Activated T-cell treated with anti-CD3 and anti-CD28 coated beads, Interleukin-2, amount 50 U/mL, for 24 hours (primary cell): ENCODE data around the gene TOP2A.

Experiments used
- DNase-seq: peaks from one replicate; pipeline ENCODE4 v3.0.0-alpha.2; 2020
- H3K27ac Mint-ChIP-seq: 2 replicates; pipeline ENCODE4 v1.8.0; 2020; ENCODE audit warnings: mild to moderate bottlenecking, mixed read lengths
- H3K27me3 Mint-ChIP-seq: 2 replicates; pipeline ENCODE4 v1.8.0; 2020; ENCODE audit warnings: mixed read lengths
- H3K36me3 Mint-ChIP-seq: 2 replicates; pipeline ENCODE4 v1.8.0; 2020; ENCODE audit warnings: low read depth, mixed read lengths
- H3K4me1 Mint-ChIP-seq: 2 replicates; pipeline ENCODE4 v1.8.0; 2020; ENCODE audit warnings: low read depth, mixed read lengths
- H3K4me3 Mint-ChIP-seq: 2 replicates; pipeline ENCODE4 v1.8.0; 2020; ENCODE audit warnings: mild to moderate bottlenecking, moderate library complexity, mixed read lengths
- H3K9me3 Mint-ChIP-seq: 2 replicates; pipeline ENCODE4 v1.8.0; 2020; ENCODE audit warnings: mixed read lengths

Gene TOP2A

GRCh38 chr17:40355123-40355803, 62.4 kb downstream of the TOP2A start:
- H3K36me3 Mint-ChIP-seq: peaks cover 53% of the 10 kb centered on the region

DNA sequence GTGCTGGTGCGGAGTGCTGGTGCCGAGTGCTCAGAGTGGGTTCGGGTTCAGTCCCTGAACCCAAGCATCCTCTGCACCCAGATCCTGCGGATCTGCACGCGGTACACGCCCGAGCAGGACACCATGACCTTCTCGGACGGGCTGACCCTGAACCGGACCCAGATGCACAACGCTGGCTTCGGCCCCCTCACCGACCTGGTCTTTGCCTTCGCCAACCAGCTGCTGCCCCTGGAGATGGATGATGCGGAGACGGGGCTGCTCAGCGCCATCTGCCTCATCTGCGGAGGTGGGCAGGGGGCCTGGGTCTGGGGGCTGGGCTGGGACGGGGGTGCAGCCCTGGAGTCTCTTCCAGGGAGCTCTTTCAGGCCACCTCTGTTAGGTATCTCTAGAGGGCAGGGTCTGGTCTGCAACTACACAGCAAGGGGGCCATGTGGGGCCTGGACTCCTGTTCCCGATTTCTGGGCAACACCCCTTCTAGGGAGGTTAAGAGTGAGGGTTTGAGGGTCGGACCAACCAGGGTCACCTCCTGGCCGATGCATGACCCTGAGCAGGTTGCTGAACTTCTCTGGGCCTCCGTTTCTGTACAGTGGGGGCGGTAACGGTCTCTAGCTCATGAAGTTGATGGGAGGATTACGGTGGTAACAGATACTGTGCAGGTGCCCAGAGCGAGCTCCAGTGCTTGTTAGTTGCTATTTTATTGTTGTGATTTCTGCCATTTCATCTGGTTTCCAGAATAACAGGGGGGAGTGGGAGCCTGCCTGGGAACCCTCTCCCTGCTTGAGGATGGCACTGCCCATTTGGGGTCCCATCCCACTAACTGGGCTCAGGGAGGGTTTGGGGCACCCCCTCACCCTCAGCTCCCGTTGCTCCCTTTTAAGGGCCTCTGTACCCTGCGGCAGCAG, 63.2 kb downstream of the TOP2A start:
- peaks cover 33% of the 10 kb centered on the region for H3K4me1 Mint-ChIP-seq
- peaks cover 61% of the 10 kb centered on the region for H3K36me3 Mint-ChIP-seq
- H3K27ac Mint-ChIP-seq: peak overlapping the region; percentile 47
- no peaks in the 10 kb centered on the region for H3K9me3 Mint-ChIP-seq
- no peaks in the 10 kb centered on the region for H3K27me3 Mint-ChIP-seq
- DNase-seq: no peak
- no peak overlapping the region for H3K4me3 Mint-ChIP-seq

More at GRCh38 chr17:40355123-40355803, 62.4 kb downstream of the TOP2A start:
- H3K9me3 Mint-ChIP-seq: no peaks in the 10 kb centered on the region
- DNase-seq: peak; percentile 91
- H3K27ac Mint-ChIP-seq: no peak overlapping the region
- no peak overlapping the region for H3K4me3 Mint-ChIP-seq
- H3K27me3 Mint-ChIP-seq: no peaks in the 10 kb centered on the region
- peaks cover 29% of the 10 kb centered on the region for H3K4me1 Mint-ChIP-seq

DNA sequence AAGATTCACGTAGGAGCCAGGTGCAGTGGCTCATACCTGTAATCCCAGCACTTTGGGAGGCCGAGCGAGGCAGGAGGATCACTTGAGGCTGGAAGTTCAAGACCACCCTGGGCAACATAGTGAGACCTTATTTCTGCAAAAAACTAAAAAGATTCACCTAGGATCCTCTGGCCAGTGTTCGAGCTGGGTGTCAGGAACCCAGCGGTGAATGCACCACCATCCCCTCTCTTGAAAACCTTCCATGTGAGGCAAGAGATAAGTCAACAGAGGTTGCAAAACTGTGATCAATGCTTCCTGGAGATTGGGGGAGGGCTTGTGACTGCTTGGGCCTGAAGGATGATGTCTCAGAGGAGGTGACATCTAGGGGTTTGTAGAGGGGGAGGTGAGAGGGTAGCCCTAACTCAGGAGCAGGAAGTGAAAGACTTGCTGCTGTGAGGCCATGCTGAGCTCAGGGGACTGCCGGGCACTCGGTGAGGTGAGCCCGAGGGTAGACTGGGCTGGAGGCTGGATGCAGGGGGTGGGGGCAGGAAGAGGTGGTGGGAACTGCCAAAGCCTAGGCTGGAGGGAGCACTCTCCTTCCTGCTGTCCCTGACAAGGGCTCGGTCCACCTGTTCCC, 64.8 kb downstream of the TOP2A start:
- peaks cover 38% of the 10 kb centered on the region for H3K4me1 Mint-ChIP-seq
- peak overlapping the region; percentile 75 for H3K27ac Mint-ChIP-seq
- H3K36me3 Mint-ChIP-seq: peaks cover 70% of the 10 kb centered on the region
- no peaks in the 10 kb centered on the region for H3K27me3 Mint-ChIP-seq
- no peak overlapping the region for H3K4me3 Mint-ChIP-seq
- DNase-seq: no peak
- no peaks in the 10 kb centered on the region for H3K9me3 Mint-ChIP-seq

DNA sequence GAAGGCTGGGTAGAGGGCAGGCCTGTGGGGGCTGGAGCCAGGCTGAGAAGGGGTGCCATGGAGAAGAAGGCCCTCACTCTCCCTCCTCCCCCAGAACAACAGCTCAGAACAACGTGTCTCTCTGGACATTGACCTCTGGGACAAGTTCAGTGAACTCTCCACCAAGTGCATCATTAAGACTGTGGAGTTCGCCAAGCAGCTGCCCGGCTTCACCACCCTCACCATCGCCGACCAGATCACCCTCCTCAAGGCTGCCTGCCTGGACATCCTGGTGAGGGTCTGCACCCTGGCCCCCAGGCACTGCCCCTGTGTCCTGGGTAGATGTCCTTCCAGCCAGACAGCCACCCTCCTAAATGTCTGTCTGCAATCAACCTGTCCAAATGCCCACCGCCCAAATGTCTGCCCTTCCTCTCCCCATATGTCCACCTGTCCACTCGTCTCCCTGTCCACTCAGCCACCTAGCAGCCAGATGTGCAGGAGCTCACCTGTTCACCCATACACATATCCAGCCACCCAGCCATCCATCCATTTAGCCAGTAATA, 65.4 kb downstream of the TOP2A start:
- Mint-ChIP-seq H3K27me3 (no peaks in the 10 kb centered on the region), H3K4me1 (peaks cover 43% of the 10 kb centered on the region), H3K4me3 (no peak overlapping the region), H3K36me3 (peaks cover 69% of the 10 kb centered on the region), H3K9me3 (no peaks in the 10 kb centered on the region), H3K27ac (peak overlapping the region; percentile 75)
- no peak for DNase-seq

DNA sequence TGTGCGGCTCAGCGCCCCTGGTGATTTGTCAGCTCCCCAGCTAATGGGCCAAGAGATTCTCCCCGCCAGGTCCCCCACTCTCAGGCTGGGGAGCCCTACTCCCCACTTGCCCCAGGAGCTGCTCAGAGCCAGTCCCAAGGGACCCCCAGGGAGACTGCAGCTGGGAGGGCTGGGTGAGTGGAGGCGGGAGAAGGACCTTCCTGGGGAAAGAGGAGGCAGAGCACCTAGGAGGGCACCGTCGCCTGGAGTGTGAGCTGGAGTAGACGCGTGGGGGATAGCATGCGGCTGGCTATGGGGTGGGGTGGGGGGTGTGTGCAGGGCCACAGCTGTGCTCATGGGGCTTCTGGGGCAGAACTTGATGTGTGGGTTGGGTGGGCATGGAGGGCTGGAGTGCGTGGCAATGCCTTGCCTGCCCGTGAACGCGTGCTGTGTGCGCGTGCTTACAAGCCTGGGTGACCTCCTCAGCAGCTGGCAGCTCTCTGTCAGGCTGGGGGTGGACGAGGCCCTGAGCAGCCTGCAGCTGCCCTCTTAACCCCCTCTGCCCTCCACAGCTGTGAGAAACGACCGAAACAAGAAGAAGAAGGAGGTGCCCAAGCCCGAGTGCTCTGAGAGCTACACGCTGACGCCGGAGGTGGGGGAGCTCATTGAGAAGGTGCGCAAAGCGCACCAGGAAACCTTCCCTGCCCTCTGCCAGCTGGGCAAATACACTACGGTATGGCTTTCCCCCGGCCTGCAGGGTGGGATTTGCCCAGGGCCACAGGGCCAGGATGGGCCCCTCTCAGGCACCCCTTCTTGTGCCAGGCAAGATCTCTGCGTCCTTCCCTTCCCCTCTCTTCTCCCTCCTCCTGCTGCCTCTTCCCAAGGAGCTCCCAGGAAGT, 66.1 kb downstream of the TOP2A start:
- Mint-ChIP-seq H3K9me3 (no peaks in the 10 kb centered on the region), H3K27ac (no peak overlapping the region), H3K4me1 (peaks cover 50% of the 10 kb centered on the region), H3K36me3 (peaks cover 67% of the 10 kb centered on the region), H3K4me3 (no peak overlapping the region), H3K27me3 (no peaks in the 10 kb centered on the region)
- no peak for DNase-seq

- H3K36me3 Mint-ChIP-seq: peaks cover 64% of the 10 kb centered on the region
- no peak overlapping the region for H3K27ac Mint-ChIP-seq
- no peaks in the 10 kb centered on the region for H3K27me3 Mint-ChIP-seq
- H3K4me1 Mint-ChIP-seq: peaks cover 56% of the 10 kb centered on the region
- no peak overlapping the region for H3K4me3 Mint-ChIP-seq
- no peaks in the 10 kb centered on the region for H3K9me3 Mint-ChIP-seq
- DNase-seq: no peak
Observed at GRCh38 chr17:40350689-40351358, 66.9 kb downstream of the TOP2A start.

DNA sequence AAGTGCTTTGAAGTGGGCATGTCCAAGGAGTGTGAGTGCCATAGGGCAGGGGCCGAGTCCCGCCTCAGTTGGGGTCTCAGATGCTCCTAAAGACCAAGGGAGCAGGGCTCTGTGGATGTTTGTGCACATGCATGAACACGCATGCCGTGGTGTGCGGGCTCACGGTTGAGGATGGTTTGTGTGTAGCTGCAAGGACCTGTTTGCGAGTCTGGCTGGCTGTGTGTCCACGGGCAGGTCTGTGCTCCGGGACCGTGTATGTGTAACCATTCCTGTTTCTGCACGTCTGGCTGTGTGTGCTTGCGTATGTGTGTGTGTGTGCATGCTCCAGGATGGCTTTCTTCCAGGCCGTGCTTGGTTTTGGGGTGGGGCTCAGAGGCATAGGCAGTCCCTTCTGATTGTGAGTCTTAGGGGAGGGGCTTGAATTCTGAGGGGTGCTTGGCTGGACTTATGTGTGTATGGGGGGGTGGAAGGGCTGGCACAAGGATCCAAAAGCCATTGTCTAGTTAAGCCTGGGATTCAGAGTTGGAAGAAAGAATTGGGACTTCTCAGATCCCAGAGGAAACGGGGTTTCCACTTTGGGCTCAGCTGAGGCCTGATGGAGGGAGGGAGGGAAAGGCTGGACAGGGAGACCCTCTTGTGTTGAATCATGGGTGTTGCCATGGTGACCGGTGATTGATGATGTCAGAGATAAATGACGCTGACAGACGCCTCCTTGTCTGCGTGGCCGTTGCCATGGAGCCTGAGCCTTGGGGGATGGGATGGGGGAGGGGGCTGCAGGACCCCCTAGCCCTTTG, 67.6 kb downstream of the TOP2A start:
- Mint-ChIP-seq H3K36me3 (peaks cover 57% of the 10 kb centered on the region), H3K27ac (peak overlapping the region; percentile 46), H3K4me3 (no peak overlapping the region), H3K27me3 (no peaks in the 10 kb centered on the region), H3K9me3 (no peaks in the 10 kb centered on the region), H3K4me1 (peaks cover 63% of the 10 kb centered on the region)
- DNase-seq: no peak

GRCh38 chr17:40349477-40349894, 68.2 kb downstream of the TOP2A start:
- H3K36me3 Mint-ChIP-seq: peaks cover 53% of the 10 kb centered on the region
- H3K4me3 Mint-ChIP-seq: no peak overlapping the region
- no peaks in the 10 kb centered on the region for H3K27me3 Mint-ChIP-seq
- H3K4me1 Mint-ChIP-seq: peaks cover 69% of the 10 kb centered on the region
- peak overlapping the region; percentile 23 for H3K27ac Mint-ChIP-seq
- no peak for DNase-seq
- no peaks in the 10 kb centered on the region for H3K9me3 Mint-ChIP-seq

- peaks cover 72% of the 10 kb centered on the region for H3K4me1 Mint-ChIP-seq
- H3K27ac Mint-ChIP-seq: peak overlapping the region; percentile 29
Observed at GRCh38 chr17:40348562-40349476, 68.9 kb downstream of the TOP2A start.

GRCh38 chr17:40348136-40348504, 69.6 kb downstream of the TOP2A start:
- H3K4me3 Mint-ChIP-seq: no peak overlapping the region
- DNase-seq: no peak
- peaks cover 76% of the 10 kb centered on the region for H3K4me1 Mint-ChIP-seq
- H3K27ac Mint-ChIP-seq: peak overlapping the region; percentile 76
- no peaks in the 10 kb centered on the region for H3K9me3 Mint-ChIP-seq
- H3K36me3 Mint-ChIP-seq: peaks cover 49% of the 10 kb centered on the region
- no peaks in the 10 kb centered on the region for H3K27me3 Mint-ChIP-seq

More at GRCh38 chr17:40348562-40349476, 68.9 kb downstream of the TOP2A start:
- DNase-seq: no peak
- Mint-ChIP-seq H3K36me3 (peaks cover 48% of the 10 kb centered on the region), H3K27me3 (no peaks in the 10 kb centered on the region), H3K9me3 (no peaks in the 10 kb centered on the region), H3K4me3 (no peak overlapping the region)

GRCh38 chr17:40347319-40348135, 70.2 kb downstream of the TOP2A start:
- DNase-seq: no peak
- Mint-ChIP-seq H3K36me3 (peaks cover 49% of the 10 kb centered on the region), H3K4me1 (peaks cover 76% of the 10 kb centered on the region), H3K27ac (peak overlapping the region; percentile 76), H3K9me3 (no peaks in the 10 kb centered on the region), H3K27me3 (no peaks in the 10 kb centered on the region), H3K4me3 (no peak overlapping the region)
